ENCODE data around the gene FOXQ1. TPM values are rescaled to one million over a fixed set of nuclear protein-coding genes. Genes with fewer than 3 reads are reported as not detected.

Gene FOXQ1
- total and polyA plus RNA-seq, 2 of the 13 experiments (the other 11 are each of a cell fraction or from before 2014, with no cell fraction given), result 35.2 to 39.8 TPM

GRCh38 chr6:1315560-1316386 is 3.9 kb downstream of the FOXQ1 start (continued):
- TF ChIP-seq ZXDC (CRISPR knock-in tag; IDR thresholded peaks at IDR 0.05), result 0 out of 2 replicates have a peak, but pooled peaks have one; percentile 54
- no peak for TF ChIP-seq TCF7L2 (IDR thresholded peaks at IDR 0.05; ENCODE audit: low read depth, low read length)
- no peak for TF ChIP-seq ZNF17 (CRISPR knock-in tag; IDR thresholded peaks at IDR 0.05)
- TF ChIP-seq MYPOP (CRISPR knock-in tag; IDR thresholded peaks at IDR 0.05), result peak; percentile 40; the same call in 1 of the 2 replicates
- no peak for TF ChIP-seq ZBED4 (CRISPR knock-in tag; IDR thresholded peaks at IDR 0.05; ENCODE audit: borderline replicate concordance)
- peak; percentile 69 for TF ChIP-seq ZNF792 (CRISPR knock-in tag; IDR thresholded peaks at IDR 0.05)
- TF ChIP-seq ZBTB14 (CRISPR knock-in tag; IDR thresholded peaks at IDR 0.05), result no peak
- peak; percentile 49; the same call in 1 of the 2 replicates for TF ChIP-seq HDAC2 (CRISPR knock-in tag; IDR thresholded peaks at IDR 0.05)
- TF ChIP-seq ZNF275 (CRISPR knock-in tag; IDR thresholded peaks at IDR 0.05; ENCODE audit: borderline replicate concordance), result no peak
- peak; percentile 53; the same call in 1 of the 2 replicates for TF ChIP-seq PHF21A (CRISPR knock-in tag; IDR thresholded peaks at IDR 0.05)
- no peak for TF ChIP-seq DMAP1 (CRISPR knock-in tag; IDR thresholded peaks at IDR 0.05)
- no peak for TF ChIP-seq ZNF776 (CRISPR knock-in tag; IDR thresholded peaks at IDR 0.05)
- no peak for TF ChIP-seq PTBP1 (IDR thresholded peaks at IDR 0.05; ENCODE audit: low read depth, low read length, poor library complexity, severe bottlenecking)
- TF ChIP-seq SATB2 (CRISPR knock-in tag; IDR thresholded peaks at IDR 0.05), result no peak
- TF ChIP-seq CREB1 (IDR thresholded peaks at IDR 0.05), result no peak
- 0 out of 2 replicates have a peak, but pooled peaks have one; percentile 25 for TF ChIP-seq CREB1 (CRISPR knock-in tag; IDR thresholded peaks at IDR 0.05)
- no peak for TF ChIP-seq TCF7 (IDR thresholded peaks at IDR 0.05; ENCODE audit: low read depth)
- TF ChIP-seq NFIC (IDR thresholded peaks at IDR 0.05; ENCODE audit: low read length), result peak; percentile 60; the same call in 1 of the 2 replicates
- no peak for TF ChIP-seq ZNF552 (CRISPR knock-in tag; IDR thresholded peaks at IDR 0.05; ENCODE audit: borderline replicate concordance)
- 0 out of 2 replicates have a peak, but pooled peaks have one; percentile 64 for TF ChIP-seq ZFP37 (CRISPR knock-in tag; IDR thresholded peaks at IDR 0.05; ENCODE audit: borderline replicate concordance)
